HFF-Myc (cell line): ENCODE results near the gene TRIM24.
"Not testable (repeated sequence)": the region's sequence is repeated elsewhere in the genome, so short reads cannot be mapped to it uniquely, and the experiment has no call there.

ENCODE experiments used
- DNase-seq: peaks from one replicate; pipeline ENCODE4 v3.0.0-alpha.2; 2011; ENCODE audit warnings: low read depth; ENCODE audit errors: extremely low read depth
- H3K4me3 ChIP-seq: replicated peaks from 2 replicates; pipeline ENCODE4 v1.5.1; 2011; ENCODE audit warnings: low read depth, mild to moderate bottlenecking, control low read depth, low read length
- CTCF ChIP-seq: IDR thresholded peaks from 2 replicates; pipeline ENCODE4 v1.5.1; 2012; ENCODE audit warnings: mild to moderate bottlenecking, low read depth, low read length, control low read depth; ENCODE audit errors: missing control alignments

Gene TRIM24

GRCh38 chr7:138483531-138483930 is 23.5 kb downstream of the TRIM24 start:
- TF ChIP-seq CTCF, result no peak
- no peak overlapping the region for H3K4me3 ChIP-seq
- no peak for DNase-seq

DNA sequence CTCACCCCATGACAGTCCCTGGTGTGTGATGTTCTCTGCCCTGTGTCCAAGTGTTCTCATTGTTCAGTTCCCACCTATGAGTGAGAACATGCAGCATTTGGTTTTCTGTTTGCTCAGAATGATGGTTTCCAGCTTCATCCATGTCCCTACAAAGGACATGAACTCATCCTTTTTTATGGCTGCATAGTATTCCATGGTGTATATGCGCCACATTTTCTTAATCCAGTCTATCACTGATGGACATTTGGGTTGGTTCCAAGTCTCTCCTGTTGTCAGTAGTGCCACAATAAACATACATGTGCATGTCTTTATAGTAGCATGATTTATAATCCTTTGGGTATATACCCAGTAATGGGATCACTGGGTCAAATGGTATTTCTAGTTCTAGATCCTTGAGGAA is 25.4 kb downstream of the TRIM24 start:
- not testable (repeated sequence) for DNase-seq, H3K4me3 ChIP-seq

GRCh38 chr7:138489139-138489538 is 29.1 kb downstream of the TRIM24 start:
- not testable (repeated sequence) for DNase-seq, H3K4me3 ChIP-seq

DNA sequence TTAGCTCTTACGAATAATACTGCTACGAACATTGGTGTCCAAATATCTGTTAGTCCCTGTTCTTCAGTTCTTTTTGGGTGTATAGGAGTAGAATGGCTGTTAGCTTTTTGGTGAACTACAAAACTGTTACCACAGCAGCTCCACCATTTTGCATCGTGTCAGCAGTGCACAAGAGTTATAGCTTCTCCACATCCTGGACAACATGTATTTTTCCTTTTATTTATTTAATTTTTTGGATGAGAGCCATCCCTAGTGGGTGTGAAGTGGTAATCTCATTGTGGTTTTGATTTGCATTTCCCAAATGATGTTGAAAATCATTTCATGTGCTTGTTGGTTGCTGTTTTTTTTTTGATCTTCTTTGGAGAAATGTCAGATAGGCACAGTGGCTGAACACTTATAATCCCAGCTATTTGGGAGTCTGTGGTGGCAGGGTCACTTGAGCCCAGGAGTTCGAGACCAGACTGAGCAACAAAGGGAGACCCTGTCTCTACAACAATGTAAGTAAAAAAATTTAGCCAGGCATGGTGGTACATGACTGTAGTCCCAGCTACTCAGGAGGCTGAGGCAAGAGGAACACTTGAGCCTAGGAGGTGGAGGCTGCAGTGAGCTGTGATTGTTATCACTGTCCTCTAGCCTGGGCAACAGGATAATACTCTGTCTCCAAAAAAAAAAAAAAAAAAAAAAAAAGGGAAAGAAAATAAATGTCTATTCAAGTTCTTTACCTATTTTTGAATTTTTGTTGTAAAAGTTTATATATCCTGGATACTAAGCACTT is 31.7 kb downstream of the TRIM24 start:
- H3K4me3 ChIP-seq, result no peak overlapping the region
- no peak for DNase-seq
- TF ChIP-seq CTCF, result no peak

GRCh38 chr7:138492423-138492822 is 32.4 kb downstream of the TRIM24 start:
- DNase-seq, result no peak
- no peak for TF ChIP-seq CTCF
- no peak overlapping the region for H3K4me3 ChIP-seq

DNA sequence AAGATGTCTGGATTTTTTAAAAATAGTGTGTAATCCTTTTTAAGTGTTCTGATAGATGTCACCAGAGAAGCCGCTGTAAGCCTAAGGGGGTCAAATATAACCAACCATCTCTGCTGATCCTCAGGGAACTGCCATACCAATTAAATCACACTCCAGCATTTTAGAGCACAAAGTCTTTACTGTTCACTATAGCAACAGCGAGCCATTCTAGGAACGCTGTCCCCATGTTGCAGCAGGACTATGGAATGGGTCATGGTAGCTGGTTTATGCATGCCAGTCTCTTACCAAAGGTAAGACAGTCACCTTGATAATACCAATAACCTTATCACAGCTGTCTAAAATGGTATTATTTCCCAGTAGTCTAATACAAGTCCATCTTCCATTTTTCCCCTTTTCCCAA is 33.5 kb downstream of the TRIM24 start:
- DNase-seq, result no peak
- no peak for TF ChIP-seq CTCF
- H3K4me3 ChIP-seq, result no peak overlapping the region

DNA sequence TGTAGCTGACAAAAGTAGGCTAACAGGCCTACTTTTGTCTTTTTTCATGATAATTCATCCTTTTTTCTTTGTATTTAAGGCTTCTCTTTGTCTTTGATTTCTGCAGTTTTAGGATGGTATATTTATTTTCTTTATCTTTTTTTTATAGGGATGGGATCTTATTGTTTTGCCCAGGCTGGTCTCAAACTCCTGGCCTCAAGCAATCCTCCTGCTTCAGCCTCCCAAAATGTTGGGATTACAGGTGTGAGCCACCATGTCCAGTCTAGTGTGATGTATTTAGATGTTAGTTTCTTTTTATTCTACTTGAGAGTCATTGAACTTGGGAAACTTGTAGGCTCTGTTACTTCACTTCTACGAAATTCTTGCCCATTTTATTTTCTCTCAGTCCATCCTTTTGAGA is 35.4 kb downstream of the TRIM24 start:
- no peak for DNase-seq
- H3K4me3 ChIP-seq, result no peak overlapping the region
- TF ChIP-seq CTCF, result no peak

DNA sequence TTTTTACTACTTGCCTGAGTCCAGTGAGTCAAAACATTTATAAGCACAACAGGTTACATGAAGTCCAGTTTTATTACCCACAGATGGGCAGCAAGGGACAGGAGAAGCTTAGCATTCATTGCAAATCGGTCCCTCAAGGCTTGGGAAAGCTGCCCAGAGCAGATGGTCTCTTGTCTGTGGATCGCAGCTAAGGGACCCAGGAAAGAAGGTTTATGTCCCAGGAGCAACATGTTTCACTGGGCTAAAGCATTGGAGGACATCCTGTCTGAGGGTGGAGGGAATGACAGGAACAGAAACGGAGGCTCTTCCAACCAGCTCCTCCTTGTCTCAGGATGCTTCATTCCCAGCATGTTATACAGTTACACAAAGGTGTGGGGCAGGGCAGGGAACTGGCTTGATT is 39.3 kb downstream of the TRIM24 start:
- no peak for TF ChIP-seq CTCF
- no peak overlapping the region for H3K4me3 ChIP-seq
- no peak for DNase-seq

DNA sequence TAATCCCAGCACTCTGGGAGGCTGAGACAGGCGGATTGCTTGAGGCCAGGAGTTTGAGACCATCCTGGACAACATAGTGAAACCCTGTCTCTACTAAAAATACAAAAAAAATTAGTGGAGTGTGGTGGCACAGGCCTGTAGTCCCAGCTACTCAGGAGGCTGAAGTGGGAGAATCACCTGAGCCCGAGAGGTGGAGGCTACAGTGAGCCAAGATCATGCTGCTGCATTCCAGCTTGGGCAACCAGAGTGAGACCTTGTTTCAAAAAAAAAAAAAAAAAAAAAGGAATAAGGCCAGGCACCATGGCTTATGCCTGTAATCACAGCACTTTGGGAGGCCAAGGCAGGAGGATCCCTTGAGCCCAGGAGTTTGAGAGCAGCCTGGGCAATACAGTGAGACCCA is 40.2 kb downstream of the TRIM24 start:
- H3K4me3 ChIP-seq, DNase-seq: not testable (repeated sequence)
